MM.1S (cell line): ENCODE measurements around the gene SHKBP1.
A peak's percentile ranks its signal among the peaks of the same experiment; 100 is the strongest.

ENCODE experiments used
- DNase-seq: peaks from one replicate; pipeline ENCODE4 v3.0.0-alpha.2; 2015
- H2AFZ ChIP-seq: fragments of 300-600 bp; sonication (generic); 2 replicates; pipeline ENCODE4 v1.6.0; 2016; ENCODE audit warnings: antibody characterized with exemption, low read length
- H3F3A ChIP-seq: fragments of 300-600 bp; sonication (generic); 2 replicates; pipeline ENCODE4 v1.6.1; 2016; ENCODE audit warnings: mild to moderate bottlenecking, antibody characterized with exemption, low read length, moderate library complexity, mixed read lengths; ENCODE audit not compliant: insufficient read depth
- H3K27ac ChIP-seq: fragments of 300-600 bp; sonication (generic); 2 replicates; pipeline ENCODE4 v1.5.1; 2016; ENCODE audit warnings: mild to moderate bottlenecking, low read length
- H3K27me3 ChIP-seq: fragments of 300-600 bp; sonication (generic); replicated peaks from 2 replicates; pipeline ENCODE4 v1.6.0; 2016; ENCODE audit warnings: low read length; ENCODE audit not compliant: insufficient read depth
- H3K36me3 ChIP-seq: fragments of 300-600 bp; sonication (generic); replicated peaks from 2 replicates; pipeline ENCODE4 v1.6.1; 2016; ENCODE audit warnings: mild to moderate bottlenecking, low read length, mixed read lengths; ENCODE audit not compliant: insufficient read depth
- H3K4me1 ChIP-seq: fragments of 300-600 bp; sonication (generic); 2 replicates; pipeline ENCODE4 v1.6.1; 2016; ENCODE audit warnings: low read length, mixed read lengths
- H3K4me2 ChIP-seq: fragments of 300-600 bp; sonication (generic); 2 replicates; pipeline ENCODE4 v1.6.0; 2016; ENCODE audit warnings: low read depth, low read length
- H3K4me3 ChIP-seq: fragments of 300-600 bp; sonication (generic); 2 replicates; pipeline ENCODE4 v1.5.1; 2016; ENCODE audit warnings: low read length, mixed read lengths
- H3K79me2 ChIP-seq: fragments of 300-600 bp; sonication (generic); 2 replicates; pipeline ENCODE4 v1.6.1; 2016; ENCODE audit warnings: mixed run types, low read length, mixed read lengths
- H3K9ac ChIP-seq: fragments of 300-600 bp; sonication (generic); 2 replicates; pipeline ENCODE4 v1.6.1; 2016; ENCODE audit warnings: low read length, mixed read lengths
- H3K9me2 ChIP-seq: fragments of 300-600 bp; sonication (generic); replicated peaks from 2 replicates; pipeline ENCODE4 v1.6.1; 2016; ENCODE audit warnings: mild to moderate bottlenecking, low read length, mixed read lengths; ENCODE audit not compliant: insufficient read depth
- H3K9me3 ChIP-seq: fragments of 300-600 bp; sonication (generic); replicated peaks from 2 replicates; pipeline ENCODE4 v1.6.1; 2016; ENCODE audit warnings: mild to moderate bottlenecking, low read length, mixed read lengths; ENCODE audit not compliant: insufficient read depth
- H4K20me1 ChIP-seq: fragments of 300-600 bp; sonication (generic); 2 replicates; pipeline ENCODE4 v1.6.1; 2016; ENCODE audit warnings: mild to moderate bottlenecking, low read length, moderate library complexity, mixed read lengths; ENCODE audit not compliant: insufficient read depth
- EZH2 ChIP-seq: fragments of 300-600 bp; sonication (generic); optimal IDR thresholded peaks from 2 replicates; pipeline ENCODE3; 2017; ENCODE audit warnings: low read depth, mild to moderate bottlenecking, antibody characterized with exemption, low read length, mixed read lengths
- EZH2phosphoT487 ChIP-seq: fragments of 300-600 bp; sonication (generic); IDR thresholded peaks from 2 replicates; pipeline ENCODE4 v1.6.1; 2018; ENCODE audit warnings: antibody characterized with exemption, low read length
- TF ChIP-seq, protein P1 (sequence below): fragments of 300-600 bp; sonication (generic); IDR thresholded peaks from 2 replicates; pipeline ENCODE4 v1.5.1; 2016; ENCODE audit warnings: antibody characterized with exemption, low read length, mixed read lengths

Gene SHKBP1

DNA sequence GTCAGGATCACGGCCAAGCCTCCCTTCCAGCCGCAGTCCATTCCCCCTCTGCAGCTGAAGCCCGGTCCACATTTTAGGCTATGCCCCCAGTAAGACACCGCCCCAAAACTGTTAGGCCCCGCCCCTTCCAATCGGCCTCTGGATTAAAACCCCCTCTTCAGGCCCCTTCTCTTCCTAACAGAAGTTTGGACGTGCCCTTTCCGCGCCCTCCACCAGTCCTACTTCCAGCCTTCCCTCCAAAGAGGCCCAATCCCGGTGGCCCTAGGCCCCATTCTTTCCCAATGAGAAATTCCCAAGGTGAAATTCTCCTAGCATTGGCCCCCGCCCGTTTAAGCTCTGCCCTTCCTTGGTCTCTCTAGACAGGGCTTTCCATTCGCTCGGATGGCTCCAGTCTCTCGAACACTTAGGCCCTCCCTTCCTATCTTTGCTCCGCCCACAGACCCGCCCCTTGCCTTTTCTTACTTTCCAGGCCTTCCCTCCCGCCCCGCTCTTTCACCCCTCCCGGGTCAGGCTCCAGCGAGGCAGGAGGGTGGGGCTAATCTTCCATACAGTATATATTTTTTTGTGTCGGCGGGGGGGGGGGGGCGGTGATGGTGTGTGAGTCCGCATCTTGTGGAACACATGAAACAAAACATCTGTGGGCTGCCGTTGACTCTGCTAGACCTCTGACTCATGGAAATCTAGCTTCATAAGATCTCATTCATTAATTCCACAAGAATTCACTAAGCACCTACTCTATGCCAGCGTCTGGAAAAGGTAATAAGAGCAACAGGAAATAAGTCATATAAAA, 38.1 kb downstream of the SHKBP1 start:
- peaks cover 3% of the 10 kb centered on the region; the same call in 1 of the 2 replicates for H3F3A ChIP-seq
- no peaks in the 10 kb centered on the region for H3K27me3 ChIP-seq
- H3K4me3 ChIP-seq, result peak overlapping the region; percentile 81
- DNase-seq, result peak; percentile 54
- H3K9ac ChIP-seq, result peak overlapping the region; percentile 57; the same call in 1 of the 2 replicates
- H3K27ac ChIP-seq, result peak overlapping the region; percentile 27; the same call in 1 of the 2 replicates
- TF ChIP-seq EZH2 (no peak), EZH2phosphoT487 (no peak)
- TF ChIP-seq, protein P1, sequence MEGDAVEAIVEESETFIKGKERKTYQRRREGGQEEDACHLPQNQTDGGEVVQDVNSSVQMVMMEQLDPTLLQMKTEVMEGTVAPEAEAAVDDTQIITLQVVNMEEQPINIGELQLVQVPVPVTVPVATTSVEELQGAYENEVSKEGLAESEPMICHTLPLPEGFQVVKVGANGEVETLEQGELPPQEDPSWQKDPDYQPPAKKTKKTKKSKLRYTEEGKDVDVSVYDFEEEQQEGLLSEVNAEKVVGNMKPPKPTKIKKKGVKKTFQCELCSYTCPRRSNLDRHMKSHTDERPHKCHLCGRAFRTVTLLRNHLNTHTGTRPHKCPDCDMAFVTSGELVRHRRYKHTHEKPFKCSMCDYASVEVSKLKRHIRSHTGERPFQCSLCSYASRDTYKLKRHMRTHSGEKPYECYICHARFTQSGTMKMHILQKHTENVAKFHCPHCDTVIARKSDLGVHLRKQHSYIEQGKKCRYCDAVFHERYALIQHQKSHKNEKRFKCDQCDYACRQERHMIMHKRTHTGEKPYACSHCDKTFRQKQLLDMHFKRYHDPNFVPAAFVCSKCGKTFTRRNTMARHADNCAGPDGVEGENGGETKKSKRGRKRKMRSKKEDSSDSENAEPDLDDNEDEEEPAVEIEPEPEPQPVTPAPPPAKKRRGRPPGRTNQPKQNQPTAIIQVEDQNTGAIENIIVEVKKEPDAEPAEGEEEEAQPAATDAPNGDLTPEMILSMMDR, result no peak
- H4K20me1 ChIP-seq, result no peaks in the 10 kb centered on the region
- H3K4me1 ChIP-seq, result peaks cover 7% of the 10 kb centered on the region
- H3K9me3 ChIP-seq, result no peaks in the 10 kb centered on the region
- H3K4me2 ChIP-seq, result peak overlapping the region; percentile 96
- H3K36me3 ChIP-seq, result no peaks in the 10 kb centered on the region
- peak overlapping the region; percentile 87 for H2AFZ ChIP-seq
- no peaks in the 10 kb centered on the region for H3K79me2 ChIP-seq
- H3K9me2 ChIP-seq, result no peaks in the 10 kb centered on the region

DNA sequence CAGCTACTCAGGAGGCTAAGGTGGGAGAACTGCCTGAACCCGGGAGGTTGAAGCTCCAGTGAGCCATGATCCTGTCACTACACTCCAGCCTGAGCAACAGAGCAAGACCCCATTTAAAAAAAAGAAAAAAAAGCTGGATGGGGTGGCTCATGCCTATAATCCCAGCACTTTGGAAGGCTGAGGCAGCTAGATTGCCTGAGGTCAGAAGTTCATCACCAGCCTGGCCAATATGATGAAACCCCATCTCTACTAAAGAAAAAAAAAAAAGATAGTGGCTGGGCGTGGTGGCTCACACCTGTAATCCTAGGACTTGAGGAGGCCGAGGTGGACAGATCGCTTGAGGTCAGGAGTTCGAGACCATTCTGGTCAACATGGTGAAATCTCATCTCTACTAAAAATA, 39.5 kb downstream of the SHKBP1 start:
- TF ChIP-seq EZH2 (no peak), EZH2phosphoT487 (no peak)
- TF ChIP-seq, protein P1, result no peak
- Histone ChIP-seq H3K9me3 (no peaks in the 10 kb centered on the region), H2AFZ (no peak overlapping the region), H3K9ac (no peak overlapping the region), H3K36me3 (no peaks in the 10 kb centered on the region), H3K4me3 (no peak overlapping the region), H3K27me3 (no peaks in the 10 kb centered on the region), H3K9me2 (no peaks in the 10 kb centered on the region), H3F3A (peaks cover 3% of the 10 kb centered on the region; the same call in 1 of the 2 replicates), H3K4me2 (no peak overlapping the region), H3K79me2 (no peaks in the 10 kb centered on the region), H4K20me1 (no peaks in the 10 kb centered on the region), H3K4me1 (no peaks in the 10 kb centered on the region), H3K27ac (no peak overlapping the region)
- DNase-seq, result no peak

DNA sequence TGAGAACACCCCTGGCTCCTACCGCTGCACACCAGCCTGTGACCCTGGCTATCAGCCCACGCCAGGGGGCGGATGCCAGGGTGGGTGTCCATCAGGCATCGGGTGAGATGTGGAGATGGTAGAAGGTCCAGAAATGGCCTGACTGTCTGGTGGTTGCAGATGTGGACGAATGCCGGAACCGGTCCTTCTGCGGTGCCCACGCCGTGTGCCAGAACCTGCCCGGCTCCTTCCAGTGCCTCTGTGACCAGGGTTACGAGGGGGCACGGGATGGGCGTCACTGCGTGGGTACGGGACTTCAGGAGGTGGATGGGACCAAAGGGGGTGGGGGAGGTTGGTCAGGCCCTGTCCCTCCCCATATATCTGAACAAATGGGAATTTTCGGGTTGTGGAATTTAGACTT, 40.3 kb downstream of the SHKBP1 start:
- no peaks in the 10 kb centered on the region for H3K9me2 ChIP-seq
- H3K27me3 ChIP-seq, result no peaks in the 10 kb centered on the region
- no peak for DNase-seq
- no peaks in the 10 kb centered on the region for H3K36me3 ChIP-seq
- H3K79me2 ChIP-seq, result no peaks in the 10 kb centered on the region
- no peaks in the 10 kb centered on the region for H3K9me3 ChIP-seq
- H3F3A ChIP-seq, result peaks cover 3% of the 10 kb centered on the region; the same call in 1 of the 2 replicates
- H3K9ac ChIP-seq, result no peak overlapping the region
- H3K4me2 ChIP-seq, result no peak overlapping the region
- H3K4me1 ChIP-seq, result no peaks in the 10 kb centered on the region
- no peaks in the 10 kb centered on the region for H4K20me1 ChIP-seq
- no peak overlapping the region for H2AFZ ChIP-seq
- no peak overlapping the region for H3K4me3 ChIP-seq
- H3K27ac ChIP-seq, result no peak overlapping the region
- TF ChIP-seq EZH2phosphoT487 (no peak), EZH2 (no peak)
- TF ChIP-seq, protein P1, result no peak
